GM21723 (cell line): ENCODE measurements around the gene MGMT.

Source experiments
- ATAC-seq: cut with Tn5 transposase; IDR thresholded peaks from one replicate; pipeline ENCODE4 v1.9.1; 2021; ENCODE audit warnings: mild to moderate bottlenecking, moderate library complexity; ENCODE audit not compliant: unreplicated experiment

MGMT gene

GRCh38 chr10:129450391-129450790, 16.6 kb upstream of the MGMT start:
- ATAC-seq = no peak

GRCh38 chr10:129455625-129456024, 11.4 kb upstream of the MGMT start:
- ATAC-seq = no peak

- no peak for ATAC-seq
Measured at GRCh38 chr10:129459762-129460539, 7.1 kb upstream of the MGMT start.

- no peak for ATAC-seq
Measured at GRCh38 chr10:129462257-129462795, 4.7 kb upstream of the MGMT start.

GRCh38 chr10:129464251-129464650, 2.8 kb upstream of the MGMT start:
- ATAC-seq = no peak

GRCh38 chr10:129465796-129466702, 992 bp upstream of the MGMT start:
- peak; percentile 0 for ATAC-seq

- ATAC-seq = peak; percentile 23
Measured at GRCh38 chr10:129467359-129468064, 471 bp downstream of the MGMT start.

GRCh38 chr10:129468187-129468586, 1.1 kb downstream of the MGMT start:
- no peak for ATAC-seq

GRCh38 chr10:129470103-129470851, 3.2 kb downstream of the MGMT start:
- no peak for ATAC-seq

GRCh38 chr10:129471447-129472175, 4.6 kb downstream of the MGMT start:
- ATAC-seq = no peak

- ATAC-seq = no peak
Measured at GRCh38 chr10:129472696-129473555, 5.9 kb downstream of the MGMT start.

- ATAC-seq = no peak
Measured at GRCh38 chr10:129474642-129475041, 7.6 kb downstream of the MGMT start.

GRCh38 chr10:129476431-129476830, 9.4 kb downstream of the MGMT start:
- no peak for ATAC-seq

- ATAC-seq = no peak
Measured at GRCh38 chr10:129477051-129477450, 10.0 kb downstream of the MGMT start.

- ATAC-seq = no peak
Measured at GRCh38 chr10:129481641-129482040, 14.6 kb downstream of the MGMT start.

GRCh38 chr10:129483430-129484010, 16.5 kb downstream of the MGMT start:
- ATAC-seq = no peak

- no peak for ATAC-seq
Measured at GRCh38 chr10:129486805-129487204, 19.8 kb downstream of the MGMT start.

GRCh38 chr10:129491123-129491734, 24.2 kb downstream of the MGMT start:
- no peak for ATAC-seq
